Coronary artery (tissue), 2 donors: Measurements from ENCODE around the gene CENPM.

Source experiments
- DNase-seq: peaks from one replicate; pipeline ENCODE4 v3.0.0-alpha.2; 2017; ENCODE audit warnings: low spot score
- H3K27ac ChIP-seq, 2 donors: fragments of 200-600 bp; sonication (generic); one replicate each; pipeline ENCODE4 v1.5.1; 2016 to 2019
- H3K4me3 ChIP-seq: fragments of 200-600 bp; sonication (generic); 2 replicates; pipeline ENCODE4 v1.5.1; 2016; ENCODE audit warnings: mild to moderate bottlenecking, moderate library complexity
- CTCF ChIP-seq: fragments of 200-600 bp; sonication (generic); IDR thresholded peaks from one replicate; pipeline ENCODE4 v1.5.1; 2019; ENCODE audit warnings: antibody characterized with exemption

The CENPM gene

GRCh38 chr22:41914611-41915034, 32.3 kb downstream of the CENPM start:
- no peak for DNase-seq
- H3K4me3 ChIP-seq, result peak overlapping the region; percentile 64
- no peak overlapping the region for H3K27ac ChIP-seq
- no peak for TF ChIP-seq CTCF

- TF ChIP-seq CTCF, result no peak
- H3K27ac ChIP-seq, result no peak overlapping the region
- H3K4me3 ChIP-seq, result peak overlapping the region; percentile 64
- no peak for DNase-seq
These were observed 33.0 kb downstream of the CENPM start for GRCh38 chr22:41913842-41914534.

- TF ChIP-seq CTCF, result no peak
- H3K27ac ChIP-seq, result no peak overlapping the region
These were observed 33.8 kb downstream of the CENPM start for GRCh38 chr22:41913040-41913719.

GRCh38 chr22:41912338-41913039, 34.5 kb downstream of the CENPM start:
- Histone ChIP-seq H3K4me3 (no peak overlapping the region), H3K27ac (no peak overlapping the region)
- DNase-seq, result no peak
- TF ChIP-seq CTCF, result no peak

More at GRCh38 chr22:41913040-41913719, 33.8 kb downstream of the CENPM start:
- H3K4me3 ChIP-seq, result no peak overlapping the region
- no peak for DNase-seq

GRCh38 chr22:41911001-41911611, 35.8 kb downstream of the CENPM start:
- DNase-seq, result no peak
- no peak for TF ChIP-seq CTCF
- Histone ChIP-seq H3K27ac (no peak overlapping the region), H3K4me3 (peak overlapping the region; percentile 65)

GRCh38 chr22:41910050-41911000, 36.6 kb downstream of the CENPM start:
- no peak for DNase-seq
- peak overlapping the region; percentile 65 for H3K4me3 ChIP-seq
- no peak overlapping the region for H3K27ac ChIP-seq
- no peak for TF ChIP-seq CTCF
